Stimulated activated CD4-positive, alpha-beta T cell treated with anti-CD3 and anti-CD28 coated beads, TNF-alpha, amount 100 ng/mL, for 4 hours (primary cell): ENCODE results near the gene ZPR1.
"Not testable (repeated sequence)": the region's sequence is repeated elsewhere in the genome, so short reads cannot be mapped to it uniquely, and the experiment has no call there.

Experiments
- DNase-seq, 3 experiments: peaks; one replicate each; pipeline ENCODE4 v3.0.0-alpha.2; 2020; ENCODE audit warnings: low read depth in 3 of 3

ZPR1 gene

GRCh38 chr11:116825434-116825833 is 37.6 kb upstream of the ZPR1 start:
- no peak for DNase-seq

GRCh38 chr11:116823031-116823843 is 35.4 kb upstream of the ZPR1 start, which contains the start of gene APOA4:
APOA4 (minus strand) TSS chr11:116823304; CDS start chr11:116823191, 113 bp downstream.
- no peak for DNase-seq

- DNase-seq = no peak
These were observed 34.8 kb upstream of the ZPR1 start for GRCh38 chr11:116822575-116822974.

GRCh38 chr11:116821050-116821918 is 33.5 kb upstream of the ZPR1 start:
- DNase-seq = no peak

DNA sequence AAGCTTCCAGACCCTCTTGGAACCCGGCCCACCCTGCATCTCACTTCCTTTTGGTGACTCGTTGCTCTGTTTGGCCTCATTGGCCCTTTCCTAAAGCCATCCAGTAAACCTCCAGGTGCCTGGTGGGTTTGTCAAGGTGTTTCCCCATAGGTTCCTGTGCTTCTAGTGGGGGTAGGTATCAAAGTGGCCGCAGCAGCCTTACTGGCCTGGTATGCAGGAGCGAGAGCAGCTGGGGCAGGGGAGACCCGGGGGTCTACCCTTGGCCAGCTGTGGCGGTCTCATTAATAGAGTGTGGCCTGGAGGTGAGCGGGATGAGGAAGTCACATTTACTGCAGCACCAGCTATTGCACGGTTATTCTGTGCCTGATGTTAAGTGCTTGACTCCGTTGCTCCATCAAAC is 31.2 kb upstream of the ZPR1 start:
- no peak for DNase-seq

DNA sequence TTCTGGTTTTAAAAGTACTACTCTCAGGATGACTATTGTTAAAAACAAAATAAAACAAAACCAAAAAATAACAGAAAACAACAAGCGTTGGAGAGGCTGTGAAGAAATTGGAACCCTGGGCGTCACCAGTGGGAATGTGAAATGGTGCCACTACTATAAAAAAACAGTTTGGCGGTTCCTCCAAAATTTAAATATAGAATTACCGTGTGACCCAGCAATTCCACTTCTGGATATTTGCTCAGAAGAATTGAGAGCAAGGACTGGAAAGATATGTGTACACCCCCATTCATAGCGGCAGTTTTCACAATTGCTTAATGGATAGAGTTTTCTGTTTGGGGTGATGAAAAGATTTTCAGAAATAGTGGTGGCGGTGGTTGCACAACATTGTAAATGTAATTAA is 26.7 kb upstream of the ZPR1 start:
- no peak for DNase-seq

DNA sequence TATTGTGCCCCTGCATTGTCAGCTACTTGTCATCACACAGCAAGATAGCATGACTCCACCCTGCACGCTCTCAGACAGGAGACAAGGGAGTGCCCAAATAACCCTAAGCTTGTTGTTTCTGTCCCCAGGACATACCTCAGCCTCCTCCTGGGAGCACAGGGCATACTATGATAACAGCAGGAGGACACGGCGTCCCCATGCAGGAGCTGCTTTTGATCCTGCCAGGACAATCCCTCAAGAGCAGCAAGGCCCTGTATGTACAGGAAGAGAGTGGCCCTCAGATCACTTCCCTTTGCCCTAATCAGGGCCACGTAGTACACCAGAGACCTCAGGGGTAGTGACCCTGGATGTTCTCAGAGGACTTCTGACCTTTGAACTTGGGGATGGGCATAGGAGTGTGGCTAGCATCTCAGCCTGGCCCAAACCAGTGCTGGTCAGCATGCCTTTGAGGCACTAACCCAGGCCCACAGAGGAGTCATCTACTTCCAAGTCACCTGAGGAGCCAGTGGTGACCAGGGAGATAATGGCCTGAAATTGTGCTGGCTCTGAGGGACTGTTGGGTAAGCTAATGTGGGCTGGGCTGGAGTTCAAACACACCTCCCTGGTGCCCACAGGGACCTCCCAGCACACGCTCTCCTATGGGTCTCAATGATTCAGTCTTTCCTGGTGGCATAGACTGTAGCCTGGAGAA is 26.1 kb upstream of the ZPR1 start:
- no peak for DNase-seq

- DNase-seq = no peak
These were observed 25.3 kb upstream of the ZPR1 start for GRCh38 chr11:116813170-116813569.

- DNase-seq = no peak
These were observed 24.3 kb upstream of the ZPR1 start for GRCh38 chr11:116812109-116812508.

DNA sequence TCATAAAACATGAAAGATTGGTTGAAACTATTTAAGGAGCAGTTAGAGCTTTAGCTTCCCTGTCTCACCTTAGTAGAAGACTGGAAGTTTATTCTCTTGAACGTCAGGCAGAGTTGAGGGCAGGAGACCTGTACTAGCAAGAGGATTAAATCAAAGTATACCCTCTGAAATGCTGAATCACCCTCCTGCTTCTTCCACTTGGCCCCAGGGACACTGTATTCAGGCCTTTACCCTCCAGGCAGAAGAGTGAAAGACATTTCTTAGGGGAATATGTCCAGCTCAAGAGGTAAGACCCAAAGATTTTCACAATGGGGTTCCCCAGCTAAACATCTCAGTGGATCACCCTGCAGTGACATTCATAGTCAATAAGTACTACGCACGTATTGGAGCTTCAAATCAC is 23.4 kb upstream of the ZPR1 start:
- DNase-seq = no peak

- no peak for DNase-seq
These were observed 20.7 kb upstream of the ZPR1 start for GRCh38 chr11:116808262-116809175.

DNA sequence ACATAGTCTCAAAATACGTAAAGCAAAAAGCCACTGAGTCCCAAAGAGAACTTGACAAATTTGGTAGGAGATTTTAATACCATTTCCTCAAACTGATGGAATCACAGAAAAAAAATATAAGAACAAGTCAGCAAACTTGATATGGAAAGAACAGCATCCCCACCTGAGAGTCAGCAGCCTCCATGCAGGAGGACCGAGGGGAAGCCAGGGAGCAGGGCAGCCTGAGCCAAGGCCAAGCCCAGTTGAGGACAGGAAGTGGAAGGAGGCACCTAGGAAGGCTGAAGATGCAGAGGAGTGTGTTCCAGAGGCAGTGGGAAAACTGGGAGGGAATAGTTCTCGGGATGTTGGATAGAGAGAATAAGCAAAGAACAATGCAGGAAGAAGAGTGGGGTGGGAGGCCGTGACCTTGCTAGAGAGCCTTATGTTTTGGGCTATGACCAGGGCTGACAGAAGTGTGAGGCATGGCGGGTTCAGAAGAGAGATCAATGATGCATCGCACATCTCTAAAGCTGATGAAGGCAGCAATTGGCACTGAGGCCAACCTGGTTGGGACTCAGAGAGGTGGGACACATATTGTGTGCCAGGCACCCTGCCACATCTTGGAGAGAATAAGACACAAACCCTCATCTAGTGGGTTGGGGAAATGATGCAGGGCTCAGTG is 19.9 kb upstream of the ZPR1 start:
- no peak for DNase-seq

DNA sequence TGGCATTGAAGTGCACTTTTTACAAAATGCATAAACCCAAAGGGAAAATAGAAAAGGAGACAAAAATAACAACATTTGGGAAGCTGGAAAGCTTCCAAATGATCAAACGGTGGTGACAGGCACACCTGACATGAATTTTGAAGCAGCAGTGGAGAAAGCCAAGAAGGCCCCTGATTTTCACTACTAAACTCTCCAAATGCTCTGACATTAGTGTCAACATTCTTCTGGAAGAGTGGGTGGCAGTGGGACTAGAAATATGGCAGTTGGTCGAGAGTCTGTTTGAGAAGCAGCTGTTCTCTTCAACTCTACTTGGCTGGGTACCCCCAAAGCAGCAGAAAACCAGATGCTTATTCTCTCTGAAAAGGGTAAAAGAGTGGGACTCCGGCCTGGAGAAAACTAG is 16.2 kb upstream of the ZPR1 start:
- DNase-seq = no peak

DNA sequence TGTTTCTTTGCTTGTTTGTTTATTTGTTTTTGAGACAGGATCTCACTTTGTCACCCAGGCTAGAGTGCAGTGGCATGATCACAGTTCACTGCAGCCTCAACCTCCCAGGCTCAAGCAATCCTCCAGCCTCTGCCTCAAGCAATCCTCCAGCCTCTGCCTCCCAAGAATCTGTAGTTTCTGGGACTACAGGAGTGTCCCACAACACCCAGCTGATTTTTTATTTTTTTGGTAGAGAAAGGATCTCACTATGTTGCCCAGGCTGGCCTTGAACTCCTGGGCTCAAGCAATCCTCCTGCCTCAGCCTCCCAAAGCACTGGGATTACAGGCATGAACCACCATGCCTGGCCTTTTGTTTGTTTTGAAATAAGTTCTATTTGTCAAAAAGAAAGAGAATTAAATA is 13.8 kb upstream of the ZPR1 start:
- DNase-seq = not testable (repeated sequence)

DNA sequence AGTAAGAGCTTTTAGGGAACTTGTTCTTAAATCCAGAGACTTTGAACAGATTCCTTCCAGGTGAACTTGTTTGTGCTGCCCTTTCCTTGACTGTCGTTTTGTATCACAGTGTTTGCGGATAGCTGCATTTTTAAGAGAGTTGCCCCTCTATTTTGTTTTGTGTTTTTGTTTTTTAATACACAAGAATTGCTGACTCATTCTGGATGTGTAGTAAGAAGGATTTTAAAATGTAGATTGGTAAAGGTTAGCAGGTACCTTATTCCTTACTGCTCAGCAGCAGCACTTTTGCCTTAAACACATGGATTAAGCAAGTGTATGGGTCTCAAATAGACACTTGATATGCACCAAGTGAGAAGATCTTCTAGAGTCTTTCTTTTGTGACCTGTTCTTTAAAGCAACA is 12.8 kb upstream of the ZPR1 start:
- no peak for DNase-seq

GRCh38 chr11:116798368-116798767 is 10.5 kb upstream of the ZPR1 start:
- no peak for DNase-seq

- DNase-seq = no peak
These were observed 10.0 kb upstream of the ZPR1 start for GRCh38 chr11:116797816-116798215.

DNA sequence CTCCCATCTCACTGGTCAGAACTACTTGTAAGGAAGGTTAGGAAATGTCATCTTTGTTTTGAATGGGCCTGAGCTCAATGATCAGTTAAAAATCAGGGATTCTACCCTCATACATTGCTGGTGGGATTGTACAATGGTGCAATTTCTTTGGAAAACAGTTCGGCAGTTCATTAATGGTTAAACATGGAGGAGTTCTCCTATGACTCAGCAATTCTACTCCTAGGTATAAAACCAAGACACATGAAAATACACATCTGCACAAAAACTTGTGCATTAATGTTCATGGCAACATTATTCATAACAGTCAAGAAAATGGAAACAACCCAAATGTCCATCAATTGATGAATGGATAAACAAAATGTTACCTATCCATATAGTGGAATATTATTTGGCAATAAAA is 8.7 kb upstream of the ZPR1 start:
- DNase-seq = no peak

DNA sequence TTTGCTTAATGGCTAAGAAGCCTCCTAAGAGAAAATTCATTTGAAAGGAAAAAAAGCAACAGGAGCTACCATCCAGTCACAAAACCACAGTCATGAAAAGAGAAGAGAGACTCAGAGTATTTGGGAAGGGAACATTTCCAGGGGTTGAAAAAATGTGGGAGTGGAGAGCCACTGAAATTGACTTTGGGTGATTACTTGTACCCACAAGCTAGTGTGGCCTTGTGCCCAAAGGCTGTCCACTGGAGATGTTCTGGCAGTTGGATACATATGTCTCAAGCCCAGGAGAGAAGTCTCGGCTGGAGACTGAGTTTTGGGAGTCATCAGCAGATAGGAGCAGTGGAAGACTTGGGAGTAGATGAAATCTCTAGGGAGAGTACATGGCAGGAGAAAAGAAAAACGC is 7.0 kb upstream of the ZPR1 start:
- DNase-seq = no peak

DNA sequence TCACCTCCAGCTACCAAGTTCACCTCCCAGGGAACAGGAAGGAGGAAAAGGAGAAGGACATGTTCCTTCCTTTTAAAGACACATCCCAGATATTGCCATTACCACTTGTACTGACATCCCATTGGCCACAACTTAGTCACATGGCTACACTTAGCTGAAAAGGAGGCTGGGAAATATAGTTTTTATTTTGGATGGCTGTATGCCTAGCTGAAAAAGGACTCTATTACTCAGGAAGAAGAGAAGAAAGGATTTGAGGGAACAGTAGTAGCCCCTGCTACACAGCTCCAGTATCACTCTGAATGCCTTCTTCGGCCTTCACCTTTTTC is 5.9 kb upstream of the ZPR1 start:
- no peak for DNase-seq
